GM10266 (cell line): ENCODE measurements around the gene SH3BGRL3.
A peak's percentile ranks its signal among the peaks of the same experiment; 100 is the strongest.

Experiments used
- DNase-seq: peaks from one replicate; pipeline ENCODE4 v3.0.0; 2012; ENCODE audit errors: extremely low spot score
- TF ChIP-seq, protein P1 (sequence below): IDR thresholded peaks from 2 replicates; pipeline ENCODE4 v1.5.1; 2012; ENCODE audit warnings: mild to moderate bottlenecking, low read depth; ENCODE audit not compliant: control insufficient read depth, insufficient read depth; ENCODE audit errors: missing control alignments

SH3BGRL3 gene

GRCh38 chr1:26269198-26269550 is 10.7 kb upstream of the SH3BGRL3 start:
- TF ChIP-seq, protein P1, sequence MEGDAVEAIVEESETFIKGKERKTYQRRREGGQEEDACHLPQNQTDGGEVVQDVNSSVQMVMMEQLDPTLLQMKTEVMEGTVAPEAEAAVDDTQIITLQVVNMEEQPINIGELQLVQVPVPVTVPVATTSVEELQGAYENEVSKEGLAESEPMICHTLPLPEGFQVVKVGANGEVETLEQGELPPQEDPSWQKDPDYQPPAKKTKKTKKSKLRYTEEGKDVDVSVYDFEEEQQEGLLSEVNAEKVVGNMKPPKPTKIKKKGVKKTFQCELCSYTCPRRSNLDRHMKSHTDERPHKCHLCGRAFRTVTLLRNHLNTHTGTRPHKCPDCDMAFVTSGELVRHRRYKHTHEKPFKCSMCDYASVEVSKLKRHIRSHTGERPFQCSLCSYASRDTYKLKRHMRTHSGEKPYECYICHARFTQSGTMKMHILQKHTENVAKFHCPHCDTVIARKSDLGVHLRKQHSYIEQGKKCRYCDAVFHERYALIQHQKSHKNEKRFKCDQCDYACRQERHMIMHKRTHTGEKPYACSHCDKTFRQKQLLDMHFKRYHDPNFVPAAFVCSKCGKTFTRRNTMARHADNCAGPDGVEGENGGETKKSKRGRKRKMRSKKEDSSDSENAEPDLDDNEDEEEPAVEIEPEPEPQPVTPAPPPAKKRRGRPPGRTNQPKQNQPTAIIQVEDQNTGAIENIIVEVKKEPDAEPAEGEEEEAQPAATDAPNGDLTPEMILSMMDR = no peak
- no peak for DNase-seq

- TF ChIP-seq, protein P1 = no peak
- no peak for DNase-seq
These were observed 5.0 kb upstream of the SH3BGRL3 start for GRCh38 chr1:26274801-26275425.

DNA sequence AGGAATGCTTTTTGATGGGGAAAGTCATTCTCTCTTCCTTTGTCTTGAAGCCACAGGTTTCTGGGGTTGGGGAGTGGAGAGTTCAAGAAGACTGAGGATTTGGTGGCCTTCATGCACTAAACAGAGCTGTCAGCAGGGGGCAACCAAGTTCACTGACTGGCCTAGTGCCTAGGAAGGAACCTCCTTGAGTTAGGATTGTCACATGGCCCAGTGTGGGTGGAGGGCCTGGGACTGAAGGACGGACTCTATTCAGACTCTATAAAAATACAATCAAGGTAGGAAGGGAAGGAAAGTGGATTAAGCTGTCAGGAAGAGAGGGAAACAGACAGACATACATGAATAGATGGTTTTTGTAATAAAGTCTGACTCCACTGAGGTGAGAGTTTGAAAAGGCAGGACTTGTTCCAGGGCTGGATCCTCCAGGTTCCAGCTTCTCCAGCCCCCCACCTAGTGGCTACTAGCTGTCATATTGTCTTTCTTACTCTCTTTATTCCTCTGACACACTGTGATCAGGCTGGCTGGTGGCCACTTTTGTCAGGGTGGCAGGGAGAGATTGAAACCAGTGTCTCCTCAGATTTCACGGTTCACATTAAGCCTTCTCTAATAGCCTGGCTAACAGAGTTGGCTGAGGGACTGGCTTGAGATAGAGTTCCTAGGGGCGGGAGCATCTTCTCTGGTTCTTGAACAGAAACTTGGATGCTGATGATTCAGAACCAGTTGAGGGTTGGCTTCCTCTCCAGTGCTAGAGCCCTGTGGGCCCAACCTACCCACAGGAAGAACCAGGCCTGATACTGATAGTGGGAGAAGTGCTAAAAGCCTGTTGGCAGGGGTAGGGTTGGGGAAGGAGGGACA is 4.1 kb upstream of the SH3BGRL3 start:
- peak; percentile 82 for DNase-seq
- TF ChIP-seq, protein P1 = peak; percentile 86

- TF ChIP-seq, protein P1 = no peak
- DNase-seq = peak; percentile 26
These were observed 3.5 kb upstream of the SH3BGRL3 start for GRCh38 chr1:26276432-26276838.

DNA sequence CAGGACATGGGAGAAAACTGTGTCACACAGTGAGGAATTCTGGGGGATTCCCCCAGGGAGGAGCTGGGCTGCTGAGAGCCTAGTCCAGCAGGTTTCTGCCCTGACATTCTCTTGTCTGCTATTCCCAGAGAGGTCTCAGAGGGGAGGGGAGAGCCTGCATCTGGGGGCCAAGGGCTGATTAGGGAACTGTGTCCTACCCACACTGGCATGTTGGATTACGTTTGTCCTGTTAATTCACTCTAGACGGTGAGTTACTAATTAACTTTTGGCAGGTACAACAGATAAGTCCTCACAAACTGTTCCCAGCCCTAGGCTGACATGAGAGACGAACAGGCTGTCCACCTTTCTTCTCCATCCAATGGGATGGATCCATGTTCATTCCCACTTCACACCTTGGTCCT is 2.6 kb upstream of the SH3BGRL3 start:
- TF ChIP-seq, protein P1 = no peak
- DNase-seq = no peak

DNA sequence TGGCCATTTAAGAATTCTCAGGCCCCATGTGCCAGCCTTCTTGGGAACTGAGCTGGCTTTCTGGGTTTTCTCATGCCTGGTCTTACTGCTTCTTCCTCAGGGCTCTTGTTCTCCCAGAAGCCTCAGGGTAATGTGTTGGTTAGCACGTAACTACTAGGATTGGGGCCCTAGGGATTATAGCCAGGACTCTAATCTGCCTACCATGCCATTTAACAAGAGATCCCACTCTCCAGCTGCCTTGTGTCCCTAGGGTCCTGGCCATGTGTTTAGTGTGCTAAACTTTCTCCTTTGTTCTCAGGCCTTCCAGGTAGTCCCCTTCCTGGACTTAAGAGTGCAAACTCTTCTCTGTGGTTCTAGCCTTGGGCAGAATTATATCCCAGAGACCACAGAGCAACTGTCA is 2.2 kb upstream of the SH3BGRL3 start:
- DNase-seq = no peak
- TF ChIP-seq, protein P1 = no peak

DNA sequence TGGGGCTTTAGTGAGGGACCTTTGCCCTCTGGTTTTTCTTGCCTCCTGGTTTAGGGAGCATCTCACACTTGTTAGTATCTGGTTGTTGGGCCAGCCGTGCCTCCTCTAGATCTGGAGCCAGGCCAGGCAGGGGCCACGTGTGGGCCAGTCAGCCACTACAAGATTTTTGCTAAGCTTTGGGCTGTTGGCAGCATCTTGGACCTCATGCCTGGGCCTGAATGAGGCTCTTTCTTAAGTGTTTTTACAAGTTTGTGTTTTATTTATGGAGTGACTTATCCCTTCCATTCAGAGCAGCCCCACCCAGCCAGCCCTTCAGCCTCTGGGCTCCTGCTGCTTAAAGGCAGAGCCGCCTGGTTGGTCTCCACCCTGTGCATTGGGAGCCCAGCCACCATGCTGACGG is 1.6 kb upstream of the SH3BGRL3 start:
- DNase-seq = no peak
- TF ChIP-seq, protein P1 = no peak
